CD14-positive monocyte (primary cell): ENCODE results near the gene ATP8A1. TPM values are rescaled to one million over a fixed set of nuclear protein-coding genes. Genes with fewer than 3 reads are reported as not detected.

Experiments
- DNase-seq, 3 donors: peaks; one replicate each; pipeline ENCODE4 v3.0.0-alpha.2; 2011 to 2022
- H2AFZ ChIP-seq: 2 replicates; pipeline ENCODE4 v1.6.0; 2012; ENCODE audit warnings: mild to moderate bottlenecking, low read depth, low read length, inconsistent platforms; ENCODE audit not compliant: insufficient read depth, poor library complexity, severe bottlenecking
- H3K27ac ChIP-seq, 2 donors: 1 replicate in 1 of 2; 2 replicates in 1 of 2; pipeline ENCODE4 v1.5.1; 2012 to 2013; ENCODE audit warnings: low read length in 2 of 2, control low read depth in 1 of 2, inconsistent platforms in 1 of 2, low read depth in 1 of 2, mild to moderate bottlenecking in 1 of 2
- H3K27me3 ChIP-seq, 2 donors: one replicate each; pipeline versions ENCODE4 v1.6.0 to v1.6.1; 2011 to 2013; ENCODE audit warnings: low read length in 2 of 2; ENCODE audit not compliant: control insufficient read depth in 2 of 2, insufficient read depth in 2 of 2
- H3K36me3 ChIP-seq, 2 donors: replicated peaks in 1 of 2; 1 replicate in 1 of 2; 2 replicates in 1 of 2; pipeline versions ENCODE4 v1.5.1 to v1.6.1; 2012 to 2013; ENCODE audit warnings: low read length in 2 of 2, control low read depth in 1 of 2, inconsistent platforms in 1 of 2, mild to moderate bottlenecking in 1 of 2; ENCODE audit not compliant: insufficient read depth in 2 of 2, control insufficient read depth in 1 of 2
- H3K4me1 ChIP-seq, 2 donors: 1 replicate in 1 of 2; 2 replicates in 1 of 2; pipeline versions ENCODE4 v1.5.1 to v1.6.1; 2012 to 2013; ENCODE audit warnings: low read length in 2 of 2, control low read depth in 1 of 2, inconsistent platforms in 1 of 2, mild to moderate bottlenecking in 1 of 2, moderate library complexity in 1 of 2; ENCODE audit not compliant: insufficient read depth in 2 of 2, control insufficient read depth in 1 of 2
- H3K4me2 ChIP-seq: replicated peaks from 2 replicates; pipeline ENCODE3; 2012; ENCODE audit warnings: low read length, moderate library complexity, mild to moderate bottlenecking; ENCODE audit not compliant: poor library complexity, severe bottlenecking; ENCODE audit errors: extremely low read depth
- H3K4me3 ChIP-seq, 3 experiments: fragments of 200-600 bp in 1 of 3; sonication (generic) in 1 of 3; replicated peaks in 1 of 3; 1 replicate in 2 of 3; 2 replicates in 1 of 3; pipeline ENCODE4 v1.5.1; 2011 to 2013; ENCODE audit warnings: low read length in 3 of 3, mild to moderate bottlenecking in 3 of 3, control low read depth in 2 of 3, low read depth in 2 of 3, inconsistent platforms in 1 of 3, moderate library complexity in 1 of 3
- H3K79me2 ChIP-seq: 2 replicates; pipeline ENCODE4 v1.6.0; 2012; ENCODE audit warnings: mild to moderate bottlenecking, control low read depth, inconsistent platforms, low read length, moderate library complexity; ENCODE audit not compliant: insufficient read depth
- H3K9ac ChIP-seq: 2 replicates; pipeline ENCODE4 v1.6.0; 2017; ENCODE audit warnings: low read length, mild to moderate bottlenecking; ENCODE audit not compliant: insufficient read depth, poor library complexity, severe bottlenecking
- H3K9me3 ChIP-seq, 2 donors: replicated peaks in 1 of 2; 1 replicate in 1 of 2; 2 replicates in 1 of 2; pipeline versions ENCODE4 v1.5.1 to v1.6.1; 2012 to 2013; ENCODE audit warnings: low read length in 2 of 2, control low read depth in 1 of 2; ENCODE audit not compliant: control insufficient read depth in 1 of 2, insufficient read depth in 1 of 2
- H4K20me1 ChIP-seq: 2 replicates; pipeline ENCODE4 v1.6.0; 2012; ENCODE audit warnings: mild to moderate bottlenecking, low read length, control low read depth, moderate library complexity; ENCODE audit not compliant: insufficient read depth
- H3K27ac Mint-ChIP-seq, 7 donors: one replicate each; pipeline ENCODE4 v1.8.0; 2020; ENCODE audit warnings: mild to moderate bottlenecking in 7 of 7, mixed read lengths in 7 of 7, moderate library complexity in 6 of 7, inconsistent platforms in 2 of 7
- H3K27me3 Mint-ChIP-seq, 3 donors: one replicate each; pipeline ENCODE4 v1.8.0; 2021 to 2022; ENCODE audit warnings: low read depth in 3 of 3, mild to moderate bottlenecking in 3 of 3, mixed read lengths in 3 of 3, moderate library complexity in 3 of 3, inconsistent platforms in 1 of 3
- H3K36me3 Mint-ChIP-seq, 2 donors: one replicate each; pipeline ENCODE4 v1.8.0; 2020; ENCODE audit warnings: mixed read lengths in 2 of 2, inconsistent platforms in 1 of 2, mild to moderate bottlenecking in 1 of 2
- H3K4me1 Mint-ChIP-seq: one replicate; pipeline ENCODE4 v1.8.0; 2020; ENCODE audit warnings: mild to moderate bottlenecking, mixed read lengths
- H3K4me3 Mint-ChIP-seq, 2 donors: one replicate each; pipeline ENCODE4 v1.8.0; 2020; ENCODE audit warnings: mild to moderate bottlenecking in 2 of 2, mixed read lengths in 2 of 2, moderate library complexity in 1 of 2
- H3K9me3 Mint-ChIP-seq, 7 donors: one replicate each; pipeline ENCODE4 v1.8.0; 2020 to 2022; ENCODE audit warnings: mixed read lengths in 7 of 7, mild to moderate bottlenecking in 6 of 7, moderate library complexity in 6 of 7, inconsistent platforms in 2 of 7
- CTCF ChIP-seq: fragments of 200-600 bp; IDR thresholded peaks from one replicate; pipeline ENCODE4 v1.8.0; 2022; ENCODE audit warnings: antibody characterized with exemption, mild to moderate bottlenecking
- WGBS: methylation state at CpG from one replicate; pipeline ENCODE4 v1.1.5; 2013; ENCODE audit warnings: missing lambda C conversion rate; ENCODE audit not compliant: insufficient coverage; 5-methylcytosine and 5-hydroxymethylcytosine counted together
- intact Hi-C, 2 donors: fragments of 100-400 bp; cut with micrococcal nuclease; formaldehyde crosslinking; loops; one replicate each; pipeline versions ENCODE4 v1.15.0 to v1.15.1; 2023
- polyA plus RNA-seq, 3 donors: library from polyadenylated mRNA; depleted of rRNA in 1 of 3; unstranded in 2 of 3; stranded (reverse) in 1 of 3; fragments of 300-500 nt in 2 of 3; fragments of >200 nt in 1 of 3; fragmentation: Illumina TruSeq in 2 of 3; gene quantifications; 1 replicate in 2 of 3; 2 replicates in 1 of 3; pipeline ENCODE4 v1.2.3, GENCODE V29; 2012 to 2021

ATP8A1 gene
- polyA plus RNA-seq, 3 donors = 2.2 to 10.8 (median 3.2) TPM

DNA sequence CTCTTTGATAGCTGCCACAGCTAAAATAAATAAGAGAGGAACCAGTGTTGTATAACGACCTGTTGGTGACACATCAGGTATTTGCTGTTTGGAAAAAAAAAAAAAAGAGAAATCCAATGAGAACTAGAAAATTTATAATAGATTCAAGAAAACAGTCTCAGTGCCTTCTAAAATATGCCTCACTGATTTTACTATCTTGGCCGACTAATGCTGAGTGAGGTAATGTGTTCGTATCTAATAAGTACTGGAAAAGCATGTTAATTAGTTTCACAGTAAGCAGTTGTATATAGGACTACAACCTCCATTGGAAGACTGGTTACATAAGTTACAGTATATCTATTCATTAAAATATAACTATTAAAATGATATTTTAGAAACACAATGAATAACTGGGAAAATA, 32.4 kb downstream of the ATP8A1 start:
- Histone ChIP-seq H3K4me1 (no peaks in the 10 kb centered on the region), H3K9me3 (no peaks in the 10 kb centered on the region), H3K27ac (no peak overlapping the region), H3K4me2 (no peak overlapping the region), H3K27me3 (no peaks in the 10 kb centered on the region), H2AFZ (no peak overlapping the region), H4K20me1 (no peaks in the 10 kb centered on the region), H3K36me3 (peaks cover 0 to 5% of the 10 kb centered on the region in 2 donors), H3K4me3 (no peak overlapping the region), H3K9ac (no peak overlapping the region), H3K79me2 (no peaks in the 10 kb centered on the region)
- Mint-ChIP-seq H3K36me3 (peaks cover 16 to 22% of the 10 kb centered on the region in 2 donors), H3K4me1 (peaks cover 9% of the 10 kb centered on the region), H3K27me3 (no peaks in the 10 kb centered on the region), H3K9me3 (peaks cover 0 to 3% (median 0%) of the 10 kb centered on the region in 7 donors), H3K4me3 (no peak overlapping the region), H3K27ac (no peak overlapping the region)
- no peak for DNase-seq
- intact Hi-C loops = no loop called here
- WGBS = no CpG with 5 or more reads among the region's 3 CpGs
- TF ChIP-seq CTCF = no peak

DNA sequence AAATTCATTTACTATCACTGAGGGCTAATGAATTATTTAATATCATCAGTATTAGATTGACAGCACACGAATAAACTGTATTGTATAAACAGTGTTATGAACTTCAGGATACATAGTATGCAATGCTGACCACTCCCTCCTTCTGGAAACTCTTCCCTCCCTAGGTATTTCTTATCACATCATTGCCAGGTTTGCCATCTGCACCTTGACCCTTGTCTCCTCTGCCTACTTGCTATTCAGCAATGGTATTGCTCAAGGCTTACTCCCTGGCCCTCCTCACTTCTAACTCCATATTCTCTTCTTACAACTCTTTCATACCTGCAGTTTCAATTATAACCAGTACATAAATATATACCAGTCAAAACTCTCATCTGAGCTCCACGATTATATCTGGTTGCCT, 38.9 kb downstream of the ATP8A1 start:
- Histone ChIP-seq H3K36me3 (peaks cover 0 to 12% of the 10 kb centered on the region in 2 donors), H3K4me1 (no peaks in the 10 kb centered on the region), H3K4me2 (no peak overlapping the region), H3K27ac (no peak overlapping the region), H3K27me3 (no peaks in the 10 kb centered on the region), H4K20me1 (no peaks in the 10 kb centered on the region), H2AFZ (no peak overlapping the region), H3K9ac (no peak overlapping the region), H3K79me2 (no peaks in the 10 kb centered on the region), H3K4me3 (no peak overlapping the region), H3K9me3 (no peaks in the 10 kb centered on the region)
- H3K4me3 Mint-ChIP-seq = no peak overlapping the region
- no peaks in the 10 kb centered on the region for H3K4me1 Mint-ChIP-seq
- peaks cover 0 to 4% (median 0%) of the 10 kb centered on the region in 7 donors for H3K9me3 Mint-ChIP-seq
- no peak overlapping the region for H3K27ac Mint-ChIP-seq
- no peak for DNase-seq
- 83% methylated on average over 1 of the region's 2 CpGs for WGBS
- intact Hi-C loops = no loop called here
- no peaks in the 10 kb centered on the region for H3K27me3 Mint-ChIP-seq
- peaks cover 30 to 32% of the 10 kb centered on the region in 2 donors for H3K36me3 Mint-ChIP-seq
- no peak for TF ChIP-seq CTCF
